Measurements from ENCODE around the gene CDC73. TPM values are rescaled to one million over a fixed set of nuclear protein-coding genes. Genes with fewer than 3 reads are reported as not detected.
"Not testable (repeated sequence)": the region's sequence is repeated elsewhere in the genome, so short reads cannot be mapped to it uniquely, and the experiment has no call there.

CDC73 gene
- total and polyA plus RNA-seq, 2 donors from 2014 or later: 11.4 to 73.1 TPM

DNA sequence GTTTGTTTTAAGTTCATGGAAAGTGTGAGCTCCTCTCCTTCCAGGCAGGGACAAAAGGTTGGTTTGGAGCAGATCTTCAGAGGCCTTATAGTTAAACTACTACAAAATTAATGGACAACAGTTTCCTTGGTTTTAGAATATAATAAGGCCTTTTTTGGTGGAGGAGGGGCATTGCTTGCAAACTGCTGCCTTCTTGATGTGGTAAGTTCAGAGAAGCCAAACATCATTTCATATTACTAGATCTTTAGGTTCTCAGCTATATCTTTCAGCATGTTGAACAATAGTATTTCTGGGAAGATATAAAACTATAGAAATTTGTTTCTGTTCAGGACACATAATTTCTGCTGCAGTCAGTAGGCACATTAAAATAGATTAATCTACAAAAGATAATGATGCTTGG, 162.4 kb downstream of the CDC73 start:
- FAIRE-seq (no peak), DNase-seq (no peak)
- Histone ChIP-seq H3K9ac (ENCODE audit: low read length in 3 of 3) (no peak overlapping the region), H3K4me1 (ENCODE audit: control insufficient read depth in 2 of 3, insufficient read depth in 2 of 3, low read depth in 1 of 3, low read length in 3 of 3) (no peaks in the 10 kb centered on the region), H3K4me3 (ENCODE audit: low read length in 3 of 3) (no peak overlapping the region), H3K36me3 (ENCODE audit: control insufficient read depth in 2 of 3, insufficient read depth in 3 of 3, low read length in 3 of 3) (no peaks in the 10 kb centered on the region), H3K27ac (ENCODE audit: low read depth in 2 of 2, low read length in 2 of 2) (no peak overlapping the region), H3K27me3 (ENCODE audit: control insufficient read depth, insufficient read depth, low read length) (no peaks in the 10 kb centered on the region), H3K9me3 (ENCODE audit: control insufficient read depth in 2 of 3, insufficient read depth in 1 of 3, low read length in 3 of 3) (no peaks in the 10 kb centered on the region)
- TF ChIP-seq, protein P1, sequence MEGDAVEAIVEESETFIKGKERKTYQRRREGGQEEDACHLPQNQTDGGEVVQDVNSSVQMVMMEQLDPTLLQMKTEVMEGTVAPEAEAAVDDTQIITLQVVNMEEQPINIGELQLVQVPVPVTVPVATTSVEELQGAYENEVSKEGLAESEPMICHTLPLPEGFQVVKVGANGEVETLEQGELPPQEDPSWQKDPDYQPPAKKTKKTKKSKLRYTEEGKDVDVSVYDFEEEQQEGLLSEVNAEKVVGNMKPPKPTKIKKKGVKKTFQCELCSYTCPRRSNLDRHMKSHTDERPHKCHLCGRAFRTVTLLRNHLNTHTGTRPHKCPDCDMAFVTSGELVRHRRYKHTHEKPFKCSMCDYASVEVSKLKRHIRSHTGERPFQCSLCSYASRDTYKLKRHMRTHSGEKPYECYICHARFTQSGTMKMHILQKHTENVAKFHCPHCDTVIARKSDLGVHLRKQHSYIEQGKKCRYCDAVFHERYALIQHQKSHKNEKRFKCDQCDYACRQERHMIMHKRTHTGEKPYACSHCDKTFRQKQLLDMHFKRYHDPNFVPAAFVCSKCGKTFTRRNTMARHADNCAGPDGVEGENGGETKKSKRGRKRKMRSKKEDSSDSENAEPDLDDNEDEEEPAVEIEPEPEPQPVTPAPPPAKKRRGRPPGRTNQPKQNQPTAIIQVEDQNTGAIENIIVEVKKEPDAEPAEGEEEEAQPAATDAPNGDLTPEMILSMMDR (IDR thresholded peaks at IDR 0.05; ENCODE audit: borderline replicate concordance, extremely low read depth, insufficient read depth): no peak
- intact Hi-C loops (cut with DNase I): no loop called here

- FAIRE-seq (no peak), DNase-seq (no peak)
- Histone ChIP-seq H3K36me3 (ENCODE audit: control insufficient read depth in 2 of 3, insufficient read depth in 3 of 3, low read length in 3 of 3) (no peaks in the 10 kb centered on the region), H3K27me3 (ENCODE audit: control insufficient read depth, insufficient read depth, low read length) (no peaks in the 10 kb centered on the region), H3K4me1 (ENCODE audit: control insufficient read depth in 2 of 3, insufficient read depth in 2 of 3, low read depth in 1 of 3, low read length in 3 of 3) (no peaks in the 10 kb centered on the region), H3K9ac (ENCODE audit: low read length in 3 of 3) (no peak overlapping the region), H3K27ac (ENCODE audit: low read depth in 2 of 2, low read length in 2 of 2) (no peak overlapping the region), H3K4me3 (ENCODE audit: low read length in 3 of 3) (no peak overlapping the region), H3K9me3 (ENCODE audit: control insufficient read depth in 2 of 3, insufficient read depth in 1 of 3, low read length in 3 of 3) (no peaks in the 10 kb centered on the region)
- TF ChIP-seq, protein P1 (IDR thresholded peaks at IDR 0.05; ENCODE audit: borderline replicate concordance, extremely low read depth, insufficient read depth): no peak
- intact Hi-C loops (cut with DNase I): no loop called here
Measured at GRCh38 chr1:193285641-193286040, 163.8 kb downstream of the CDC73 start.

- FAIRE-seq; H3K4me1 ChIP-seq (ENCODE audit: control insufficient read depth in 2 of 3, insufficient read depth in 2 of 3, low read depth in 1 of 3, low read length in 3 of 3); H3K9ac ChIP-seq (ENCODE audit: low read length in 3 of 3); H3K27me3 ChIP-seq (ENCODE audit: control insufficient read depth, insufficient read depth, low read length); H3K27ac ChIP-seq (ENCODE audit: low read depth in 2 of 2, low read length in 2 of 2); intact Hi-C loops (cut with DNase I); H3K36me3 ChIP-seq (ENCODE audit: control insufficient read depth in 2 of 3, insufficient read depth in 3 of 3, low read length in 3 of 3); DNase-seq; H3K9me3 ChIP-seq (ENCODE audit: control insufficient read depth in 2 of 3, insufficient read depth in 1 of 3, low read length in 3 of 3); H3K4me3 ChIP-seq (ENCODE audit: low read length in 3 of 3): not testable (repeated sequence)
Measured at GRCh38 chr1:193288548-193289080, 166.8 kb downstream of the CDC73 start.

DNA sequence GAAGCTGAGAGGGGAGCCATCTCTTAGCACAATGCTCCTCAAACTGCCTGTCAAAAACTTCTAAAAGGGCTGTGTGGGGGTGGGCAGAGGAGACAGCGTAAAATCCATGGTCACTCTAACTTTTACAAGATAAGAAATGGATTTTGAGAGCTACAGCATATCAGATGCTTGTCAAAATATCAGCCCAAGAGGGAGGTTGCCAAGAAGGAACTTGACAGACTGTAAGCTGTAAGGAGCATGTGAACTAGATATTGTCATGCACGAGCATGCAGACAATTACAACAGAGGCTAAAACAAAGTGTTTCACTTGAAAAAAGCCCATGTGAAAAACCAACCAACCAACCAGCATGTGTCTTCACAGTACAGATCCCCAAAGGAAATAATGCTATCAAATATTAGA, 171.9 kb downstream of the CDC73 start:
- intact Hi-C loops (cut with DNase I): no loop called here
- FAIRE-seq (no peak), DNase-seq (no peak)
- Histone ChIP-seq H3K27me3 (ENCODE audit: control insufficient read depth, insufficient read depth, low read length) (no peaks in the 10 kb centered on the region), H3K36me3 (ENCODE audit: control insufficient read depth in 2 of 3, insufficient read depth in 3 of 3, low read length in 3 of 3) (no peaks in the 10 kb centered on the region), H3K9me3 (ENCODE audit: control insufficient read depth in 2 of 3, insufficient read depth in 1 of 3, low read length in 3 of 3) (no peaks in the 10 kb centered on the region), H3K27ac (ENCODE audit: low read depth in 2 of 2, low read length in 2 of 2) (no peak overlapping the region), H3K9ac (ENCODE audit: low read length in 3 of 3) (no peak overlapping the region), H3K4me1 (ENCODE audit: control insufficient read depth in 2 of 3, insufficient read depth in 2 of 3, low read depth in 1 of 3, low read length in 3 of 3) (no peaks in the 10 kb centered on the region), H3K4me3 (ENCODE audit: low read length in 3 of 3) (no peak overlapping the region)
- TF ChIP-seq, protein P1 (IDR thresholded peaks at IDR 0.05; ENCODE audit: borderline replicate concordance, extremely low read depth, insufficient read depth): no peak
